Measurements from ENCODE around the gene CDC45. TPM values are rescaled to one million over a fixed set of nuclear protein-coding genes. Genes with fewer than 3 reads are reported as not detected.
A peak's percentile ranks its signal among the peaks of the same experiment; 100 is the strongest.

CDC45 gene
- total and polyA plus RNA-seq, 2 of the 13 experiments (the other 11 are each of a cell fraction or from before 2014, with no cell fraction given), result 14.4 to 36.3 TPM

DNA sequence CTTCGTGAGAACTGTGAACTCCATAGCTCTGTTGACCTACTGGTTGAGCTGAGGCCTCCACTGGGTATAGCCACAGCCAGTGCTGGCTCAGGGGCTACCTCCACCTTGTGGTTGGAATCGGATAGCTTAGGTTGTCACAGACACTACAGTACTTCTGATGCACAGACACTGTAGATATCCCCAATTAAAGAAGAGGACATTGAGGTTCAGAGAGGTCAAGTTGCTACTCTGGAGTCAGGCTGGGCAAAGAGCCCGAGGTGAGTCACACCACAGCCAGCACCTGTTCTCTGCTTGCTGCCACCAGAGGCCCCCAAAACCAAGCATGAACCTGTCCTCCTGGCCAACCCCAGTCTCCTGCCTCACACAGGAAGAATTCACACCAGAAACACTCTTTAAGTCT is 6.1 kb upstream of the CDC45 start:
- peaks cover 13% of the 10 kb centered on the region; the same call in 1 of the 2 replicates for H4K20me1 ChIP-seq (ENCODE audit: insufficient read depth, low read length)
- peaks cover 40% of the 10 kb centered on the region for H3K79me2 ChIP-seq (ENCODE audit: insufficient read depth, low read length)
- H3K27me3 ChIP-seq (ENCODE audit: control insufficient read depth in 1 of 2, insufficient read depth in 2 of 2, low read length in 2 of 2), result no peaks in the 10 kb centered on the region; a peak in 1 of 5 replicates
- FAIRE-seq (no peak), DNase-seq (ENCODE audit: low spot score) (no peak), ATAC-seq (peak; percentile 71)
- intact Hi-C loops (cut with micrococcal nuclease; ENCODE audit: unreplicated experiment), result loop anchor here (10.0 kb wide), 2 partner anchors 161 to 169 kb away; no protein-coding TSS in a partner anchor
- POLR2A ChIA-PET, result no interaction called here
- CTCF ChIA-PET (ENCODE audit: low intra/inter-chr PET ratio, low total read pairs), result interaction anchor here (1.1 kb wide), 1 partner anchor 156 kb away, joined by 3 read pairs; no protein-coding TSS in a partner anchor
- H3K36me3 ChIP-seq (replicated peaks in 1 of 2; ENCODE audit: control insufficient read depth in 1 of 2, insufficient read depth in 2 of 2, low read length in 2 of 2), result peaks cover 20 to 58% of the 10 kb centered on the region in 2 experiments
- no peak overlapping the region for H3K4me2 ChIP-seq (ENCODE audit: low read depth, low read length)
- H3K4me1 ChIP-seq (ENCODE audit: insufficient read depth, low read length), result peaks cover 17% of the 10 kb centered on the region
- no TSS peak for BruUV-seq (replicated peaks)
- no peak overlapping the region for H3K9ac ChIP-seq (ENCODE audit: insufficient read depth, low read depth, low read length)
- H3K9me3 ChIP-seq (ENCODE audit: low read length), result no peaks in the 10 kb centered on the region
- no peak overlapping the region for H3K4me3 ChIP-seq (replicated peaks in 1 of 3; ENCODE audit: insufficient read depth in 1 of 3, low read depth in 2 of 3, low read length in 3 of 3)
- WGBS (ENCODE audit: low lambda C conversion rate), result no CpG with 5 or more reads among the region's 3 CpGs
- TF ChIP-seq FOSL2 (CRISPR knock-in tag; IDR thresholded peaks at IDR 0.05), result peak; percentile 9; the same call in 1 of the 2 replicates
- TF ChIP-seq TBL1XR1 (IDR thresholded peaks at IDR 0.05; ENCODE audit: borderline replicate concordance, low read length, partially characterized antibody), result no peak
- TF ChIP-seq SMC3 (IDR thresholded peaks at IDR 0.05; ENCODE audit: low read length), result peak; percentile 35; the same call in 1 of the 2 replicates
- TF ChIP-seq, protein P1, sequence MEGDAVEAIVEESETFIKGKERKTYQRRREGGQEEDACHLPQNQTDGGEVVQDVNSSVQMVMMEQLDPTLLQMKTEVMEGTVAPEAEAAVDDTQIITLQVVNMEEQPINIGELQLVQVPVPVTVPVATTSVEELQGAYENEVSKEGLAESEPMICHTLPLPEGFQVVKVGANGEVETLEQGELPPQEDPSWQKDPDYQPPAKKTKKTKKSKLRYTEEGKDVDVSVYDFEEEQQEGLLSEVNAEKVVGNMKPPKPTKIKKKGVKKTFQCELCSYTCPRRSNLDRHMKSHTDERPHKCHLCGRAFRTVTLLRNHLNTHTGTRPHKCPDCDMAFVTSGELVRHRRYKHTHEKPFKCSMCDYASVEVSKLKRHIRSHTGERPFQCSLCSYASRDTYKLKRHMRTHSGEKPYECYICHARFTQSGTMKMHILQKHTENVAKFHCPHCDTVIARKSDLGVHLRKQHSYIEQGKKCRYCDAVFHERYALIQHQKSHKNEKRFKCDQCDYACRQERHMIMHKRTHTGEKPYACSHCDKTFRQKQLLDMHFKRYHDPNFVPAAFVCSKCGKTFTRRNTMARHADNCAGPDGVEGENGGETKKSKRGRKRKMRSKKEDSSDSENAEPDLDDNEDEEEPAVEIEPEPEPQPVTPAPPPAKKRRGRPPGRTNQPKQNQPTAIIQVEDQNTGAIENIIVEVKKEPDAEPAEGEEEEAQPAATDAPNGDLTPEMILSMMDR (CRISPR knock-in tag; IDR thresholded peaks at IDR 0.05), result peak; percentile 38
- TF ChIP-seq STAG1 (CRISPR knock-in tag; IDR thresholded peaks at IDR 0.05), result peak; percentile 17; the same call in 1 of the 2 replicates
- H2AFZ ChIP-seq (ENCODE audit: low read length), result no peak overlapping the region
- no peak overlapping the region for H3K27ac ChIP-seq (ENCODE audit: extremely low read length, insufficient read depth, low read length)
- in situ Hi-C loops (cut with HindIII; ENCODE audit: extremely low pct_ligation_motif_present, low pct_unique_long_range_greater_than_20kb), result loop anchor here (10.0 kb wide), 1 partner anchor 179 kb away; the partner anchor contains the start of gene CLTCL1

DNA sequence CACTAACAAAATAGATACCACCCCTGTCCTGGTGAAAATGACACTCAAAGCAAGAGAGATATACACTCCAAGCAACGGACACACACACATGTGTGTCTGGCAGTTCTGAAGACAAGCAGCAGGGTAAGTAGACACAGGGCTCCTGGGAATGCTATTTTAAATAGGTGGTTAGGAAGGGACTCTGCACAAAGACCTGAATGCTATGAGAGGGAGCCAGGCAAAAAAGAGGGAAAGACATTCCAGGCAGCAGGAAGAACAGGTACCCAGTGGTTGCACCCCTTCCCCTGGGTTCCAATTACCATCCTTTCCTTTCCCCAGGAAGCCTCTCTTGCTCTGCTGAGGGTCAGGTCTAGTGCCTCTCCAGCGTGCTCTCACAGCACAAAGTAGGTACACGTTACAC is 3.7 kb upstream of the CDC45 start:
- peaks cover 25% of the 10 kb centered on the region for H3K4me1 ChIP-seq (ENCODE audit: insufficient read depth, low read length)
- H4K20me1 ChIP-seq (ENCODE audit: insufficient read depth, low read length), result peaks cover 13% of the 10 kb centered on the region; the same call in 1 of the 2 replicates
- no peak overlapping the region for H2AFZ ChIP-seq (ENCODE audit: low read length)
- peaks cover 12 to 35% of the 10 kb centered on the region in 2 experiments for H3K36me3 ChIP-seq (replicated peaks in 1 of 2; ENCODE audit: control insufficient read depth in 1 of 2, insufficient read depth in 2 of 2, low read length in 2 of 2)
- H3K27me3 ChIP-seq (ENCODE audit: control insufficient read depth in 1 of 2, insufficient read depth in 2 of 2, low read length in 2 of 2), result no peaks in the 10 kb centered on the region; a peak in 1 of 5 replicates
- FAIRE-seq (no peak), DNase-seq (ENCODE audit: low spot score) (no peak), ATAC-seq (no peak)
- ChIA-PET CTCF (ENCODE audit: low intra/inter-chr PET ratio, low total read pairs) (no interaction called here), POLR2A (interaction anchor here (0.7 kb wide), 1 partner anchor 29 kb away, joined by 3 read pairs; the partner anchor contains the start of gene C22orf39)
- in situ Hi-C loops (cut with HindIII; ENCODE audit: extremely low pct_ligation_motif_present, low pct_unique_long_range_greater_than_20kb) (loop anchor here (10.0 kb wide), 1 partner anchor 181 kb away; the partner anchor contains the start of gene CLTCL1), intact Hi-C loops (cut with micrococcal nuclease; ENCODE audit: unreplicated experiment) (loop anchor here (10.0 kb wide), 2 partner anchors 159 to 171 kb away; no protein-coding TSS in a partner anchor)
- BruUV-seq (replicated peaks), result no TSS peak
- peak overlapping the region; percentile 6; the same call in 1 of the 2 replicates for H3K9ac ChIP-seq (ENCODE audit: insufficient read depth, low read depth, low read length)
- 89% methylated on average over 3 of the region's 3 CpGs for WGBS (ENCODE audit: low lambda C conversion rate)
- H3K79me2 ChIP-seq (ENCODE audit: insufficient read depth, low read length), result peaks cover 51% of the 10 kb centered on the region
- H3K4me2 ChIP-seq (ENCODE audit: low read depth, low read length), result no peak overlapping the region
- H3K4me3 ChIP-seq (replicated peaks in 1 of 3; ENCODE audit: insufficient read depth in 1 of 3, low read depth in 2 of 3, low read length in 3 of 3), result no peak overlapping the region
- H3K9me3 ChIP-seq (ENCODE audit: low read length), result no peaks in the 10 kb centered on the region
- H3K27ac ChIP-seq (ENCODE audit: extremely low read length, insufficient read depth, low read length), result no peak overlapping the region
- TF ChIP-seq ERF (CRISPR knock-in tag; IDR thresholded peaks at IDR 0.05), result no peak
- TF ChIP-seq ZNF251 (CRISPR knock-in tag; IDR thresholded peaks at IDR 0.05), result no peak
- TF ChIP-seq, protein P2, sequence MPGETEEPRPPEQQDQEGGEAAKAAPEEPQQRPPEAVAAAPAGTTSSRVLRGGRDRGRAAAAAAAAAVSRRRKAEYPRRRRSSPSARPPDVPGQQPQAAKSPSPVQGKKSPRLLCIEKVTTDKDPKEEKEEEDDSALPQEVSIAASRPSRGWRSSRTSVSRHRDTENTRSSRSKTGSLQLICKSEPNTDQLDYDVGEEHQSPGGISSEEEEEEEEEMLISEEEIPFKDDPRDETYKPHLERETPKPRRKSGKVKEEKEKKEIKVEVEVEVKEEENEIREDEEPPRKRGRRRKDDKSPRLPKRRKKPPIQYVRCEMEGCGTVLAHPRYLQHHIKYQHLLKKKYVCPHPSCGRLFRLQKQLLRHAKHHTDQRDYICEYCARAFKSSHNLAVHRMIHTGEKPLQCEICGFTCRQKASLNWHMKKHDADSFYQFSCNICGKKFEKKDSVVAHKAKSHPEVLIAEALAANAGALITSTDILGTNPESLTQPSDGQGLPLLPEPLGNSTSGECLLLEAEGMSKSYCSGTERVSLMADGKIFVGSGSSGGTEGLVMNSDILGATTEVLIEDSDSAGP (CRISPR knock-in tag; IDR thresholded peaks at IDR 0.05; ENCODE audit: borderline replicate concordance), result no peak
- TF ChIP-seq ZNF441 (CRISPR knock-in tag; IDR thresholded peaks at IDR 0.05; ENCODE audit: borderline replicate concordance), result no peak
- no peak for TF ChIP-seq SRSF9 (IDR thresholded peaks at IDR 0.05; ENCODE audit: borderline replicate concordance, insufficient read depth, low read depth, low read length, poor library complexity, severe bottlenecking)
- no peak for TF ChIP-seq AKAP8 (CRISPR knock-in tag; IDR thresholded peaks at IDR 0.05)
- TF ChIP-seq SRSF4 (IDR thresholded peaks at IDR 0.05; ENCODE audit: low read depth, low read length, poor library complexity, severe bottlenecking), result no peak
- TF ChIP-seq, protein P3, sequence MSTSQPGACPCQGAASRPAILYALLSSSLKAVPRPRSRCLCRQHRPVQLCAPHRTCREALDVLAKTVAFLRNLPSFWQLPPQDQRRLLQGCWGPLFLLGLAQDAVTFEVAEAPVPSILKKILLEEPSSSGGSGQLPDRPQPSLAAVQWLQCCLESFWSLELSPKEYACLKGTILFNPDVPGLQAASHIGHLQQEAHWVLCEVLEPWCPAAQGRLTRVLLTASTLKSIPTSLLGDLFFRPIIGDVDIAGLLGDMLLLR (CRISPR knock-in tag; IDR thresholded peaks at IDR 0.05), result no peak
- no peak for TF ChIP-seq ZSCAN30 (CRISPR knock-in tag; IDR thresholded peaks at IDR 0.05)

Data from HepG2 (cell line).